ENCODE data around the gene MMP7. TPM values are rescaled to one million over a fixed set of nuclear protein-coding genes. Genes with fewer than 3 reads are reported as not detected.

The MMP7 gene
- total RNA-seq, 1 experiment from 2014 or later, result 0.34 TPM

- intact Hi-C loops (cut with micrococcal nuclease; ENCODE audit: unreplicated experiment), result no loop called here
- TF ChIP-seq EZH2 (IDR thresholded peaks at IDR 0.05; ENCODE audit: borderline replicate concordance, low read depth, low read length, poor library complexity, severe bottlenecking), result no peak
- TF ChIP-seq, protein P1, sequence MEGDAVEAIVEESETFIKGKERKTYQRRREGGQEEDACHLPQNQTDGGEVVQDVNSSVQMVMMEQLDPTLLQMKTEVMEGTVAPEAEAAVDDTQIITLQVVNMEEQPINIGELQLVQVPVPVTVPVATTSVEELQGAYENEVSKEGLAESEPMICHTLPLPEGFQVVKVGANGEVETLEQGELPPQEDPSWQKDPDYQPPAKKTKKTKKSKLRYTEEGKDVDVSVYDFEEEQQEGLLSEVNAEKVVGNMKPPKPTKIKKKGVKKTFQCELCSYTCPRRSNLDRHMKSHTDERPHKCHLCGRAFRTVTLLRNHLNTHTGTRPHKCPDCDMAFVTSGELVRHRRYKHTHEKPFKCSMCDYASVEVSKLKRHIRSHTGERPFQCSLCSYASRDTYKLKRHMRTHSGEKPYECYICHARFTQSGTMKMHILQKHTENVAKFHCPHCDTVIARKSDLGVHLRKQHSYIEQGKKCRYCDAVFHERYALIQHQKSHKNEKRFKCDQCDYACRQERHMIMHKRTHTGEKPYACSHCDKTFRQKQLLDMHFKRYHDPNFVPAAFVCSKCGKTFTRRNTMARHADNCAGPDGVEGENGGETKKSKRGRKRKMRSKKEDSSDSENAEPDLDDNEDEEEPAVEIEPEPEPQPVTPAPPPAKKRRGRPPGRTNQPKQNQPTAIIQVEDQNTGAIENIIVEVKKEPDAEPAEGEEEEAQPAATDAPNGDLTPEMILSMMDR (conservative IDR thresholded peaks at IDR 0.05; ENCODE audit: low read depth, low read length), result no peak
- no peak for DNase-seq (ENCODE audit: low spot score)
- ChIA-PET POLR2A (ENCODE audit: low non-redundant PET) (no interaction called here), CTCF (no interaction called here)
- Histone ChIP-seq H3K9me3 (ENCODE audit: low read depth, low read length, poor library complexity, severe bottlenecking) (no peaks in the 10 kb centered on the region), H3K27ac (ENCODE audit: low read depth, low read length, poor library complexity, severe bottlenecking) (no peak overlapping the region), H3K36me3 (ENCODE audit: insufficient read depth, low read length, poor library complexity, severe bottlenecking) (no peaks in the 10 kb centered on the region), H3K4me1 (ENCODE audit: insufficient read depth, low read length, poor library complexity, severe bottlenecking) (peaks cover 17% of the 10 kb centered on the region), H3K27me3 (replicated peaks; ENCODE audit: insufficient read depth, low read depth, low read length, poor library complexity) (no peaks in the 10 kb centered on the region), H3K4me3 (ENCODE audit: low read depth, low read length, poor library complexity, severe bottlenecking) (no peak overlapping the region)
- no TSS peak for BruUV-seq (replicated peaks)
Observed at GRCh38 chr11:102472127-102472526, 58.4 kb downstream of the MMP7 start.

DNA sequence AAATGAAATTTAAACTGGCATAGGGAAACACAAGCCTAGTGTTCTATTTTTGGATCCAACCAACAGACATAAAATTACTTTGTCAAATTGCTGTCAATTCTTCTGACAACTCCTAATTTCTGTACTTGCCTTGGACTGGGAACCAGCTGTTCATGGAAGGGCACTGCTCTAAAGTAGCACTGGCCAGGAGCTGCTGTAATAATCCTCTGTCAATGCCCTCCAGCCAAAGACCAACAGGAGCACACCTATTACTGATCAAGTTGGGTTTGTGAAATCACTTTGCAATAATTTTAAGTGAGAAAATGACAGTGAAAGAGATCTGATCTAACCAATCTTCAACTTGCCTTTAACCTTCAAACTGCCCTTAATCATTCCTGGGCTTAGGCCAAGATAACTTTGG lies 59.1 kb downstream of the MMP7 start:
- Histone ChIP-seq H3K36me3 (ENCODE audit: insufficient read depth, low read length, poor library complexity, severe bottlenecking) (no peaks in the 10 kb centered on the region), H3K9me3 (ENCODE audit: low read depth, low read length, poor library complexity, severe bottlenecking) (no peaks in the 10 kb centered on the region), H3K27me3 (replicated peaks; ENCODE audit: insufficient read depth, low read depth, low read length, poor library complexity) (no peaks in the 10 kb centered on the region), H3K4me1 (ENCODE audit: insufficient read depth, low read length, poor library complexity, severe bottlenecking) (peaks cover 11% of the 10 kb centered on the region), H3K4me3 (ENCODE audit: low read depth, low read length, poor library complexity, severe bottlenecking) (no peak overlapping the region), H3K27ac (ENCODE audit: low read depth, low read length, poor library complexity, severe bottlenecking) (no peak overlapping the region)
- ChIA-PET POLR2A (ENCODE audit: low non-redundant PET) (no interaction called here), CTCF (no interaction called here)
- BruUV-seq (replicated peaks), result no TSS peak
- DNase-seq (ENCODE audit: low spot score), result no peak
- TF ChIP-seq, protein P1 (conservative IDR thresholded peaks at IDR 0.05; ENCODE audit: low read depth, low read length), result no peak
- no peak for TF ChIP-seq EZH2 (IDR thresholded peaks at IDR 0.05; ENCODE audit: borderline replicate concordance, low read depth, low read length, poor library complexity, severe bottlenecking)
- intact Hi-C loops (cut with micrococcal nuclease; ENCODE audit: unreplicated experiment), result no loop called here

Other genes starting within 250 kb of the MMP7 start
- 2.5 and 2.8 TPM in 2 replicates for gene BIRC3, start 213.3 kb downstream of the MMP7 start, total RNA-seq (2021)
- 32.0 and 36.3 TPM in 2 replicates for gene BIRC2, start 183.5 kb downstream of the MMP7 start, total RNA-seq (2021)
- 210 and 214 TPM in 2 replicates for gene TMEM123, start 78.0 kb downstream of the MMP7 start, total RNA-seq (2021)
- not detected in 2 replicates for gene MMP20, start 94.6 kb upstream of the MMP7 start, total RNA-seq (2021)
- not detected in 2 replicates for gene MMP27, start 175.0 kb upstream of the MMP7 start, total RNA-seq (2021)
- gene MMP8, start 194.2 kb upstream of the MMP7 start, total RNA-seq (2021), result 0.21 and 0.33 TPM in 2 replicates
- 4.0 TPM in 2 replicates for gene MMP10, start 249.9 kb upstream of the MMP7 start, total RNA-seq (2021)

Measured in A673 (cell line).